ENCODE data around the gene CHMP1B. TPM values are rescaled to one million over a fixed set of nuclear protein-coding genes. Genes with fewer than 3 reads are reported as not detected.

The CHMP1B gene
- total and polyA plus RNA-seq, 9 of the 15 experiments (the other 6 are each of a cell fraction or from before 2014, with no cell fraction given), result 12.3 to 29.9 (median 19.0) TPM

GRCh38 chr18:11851146-11851805 is at the start of gene CHMP1B (continued):
- TF ChIP-seq ATF6 (CRISPR knock-in tag; IDR thresholded peaks at IDR 0.05), result 0 out of 2 replicates have a peak, but pooled peaks have one; percentile 30
- peak; percentile 60; the same call in 1 of the 2 replicates for TF ChIP-seq PML (IDR thresholded peaks at IDR 0.05; ENCODE audit: low read length)
- no peak for TF ChIP-seq ZNF77 (CRISPR knock-in tag; IDR thresholded peaks at IDR 0.05)
- TF ChIP-seq GABPA (tag; conservative IDR thresholded peaks at IDR 0.05; ENCODE audit: low read depth), result peak; percentile 82
- TF ChIP-seq ARNT (IDR thresholded peaks at IDR 0.05), result no peak
- no peak for TF ChIP-seq ETS2 (tag; IDR thresholded peaks at IDR 0.05; ENCODE audit: borderline replicate concordance, poor library complexity, severe bottlenecking)
- no peak for TF ChIP-seq TAL1 (IDR thresholded peaks at IDR 0.05)
- TF ChIP-seq TEAD2 (tag; IDR thresholded peaks at IDR 0.05), result no peak
- no peak for TF ChIP-seq RFX1 (IDR thresholded peaks at IDR 0.05)
- no peak for TF ChIP-seq KLF16 (IDR thresholded peaks at IDR 0.05)
- TF ChIP-seq SMARCC2 (IDR thresholded peaks at IDR 0.05; ENCODE audit: low read depth), result no peak
- TF ChIP-seq, protein P1, sequence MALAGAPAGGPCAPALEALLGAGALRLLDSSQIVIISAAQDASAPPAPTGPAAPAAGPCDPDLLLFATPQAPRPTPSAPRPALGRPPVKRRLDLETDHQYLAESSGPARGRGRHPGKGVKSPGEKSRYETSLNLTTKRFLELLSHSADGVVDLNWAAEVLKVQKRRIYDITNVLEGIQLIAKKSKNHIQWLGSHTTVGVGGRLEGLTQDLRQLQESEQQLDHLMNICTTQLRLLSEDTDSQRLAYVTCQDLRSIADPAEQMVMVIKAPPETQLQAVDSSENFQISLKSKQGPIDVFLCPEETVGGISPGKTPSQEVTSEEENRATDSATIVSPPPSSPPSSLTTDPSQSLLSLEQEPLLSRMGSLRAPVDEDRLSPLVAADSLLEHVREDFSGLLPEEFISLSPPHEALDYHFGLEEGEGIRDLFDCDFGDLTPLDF (CRISPR knock-in tag; IDR thresholded peaks at IDR 0.05), result 0 out of 2 replicates have a peak, but pooled peaks have one; percentile 43
- no peak for TF ChIP-seq RBM17 (IDR thresholded peaks at IDR 0.05; ENCODE audit: borderline replicate concordance, low read depth, low read length)
- TF ChIP-seq, protein P2, sequence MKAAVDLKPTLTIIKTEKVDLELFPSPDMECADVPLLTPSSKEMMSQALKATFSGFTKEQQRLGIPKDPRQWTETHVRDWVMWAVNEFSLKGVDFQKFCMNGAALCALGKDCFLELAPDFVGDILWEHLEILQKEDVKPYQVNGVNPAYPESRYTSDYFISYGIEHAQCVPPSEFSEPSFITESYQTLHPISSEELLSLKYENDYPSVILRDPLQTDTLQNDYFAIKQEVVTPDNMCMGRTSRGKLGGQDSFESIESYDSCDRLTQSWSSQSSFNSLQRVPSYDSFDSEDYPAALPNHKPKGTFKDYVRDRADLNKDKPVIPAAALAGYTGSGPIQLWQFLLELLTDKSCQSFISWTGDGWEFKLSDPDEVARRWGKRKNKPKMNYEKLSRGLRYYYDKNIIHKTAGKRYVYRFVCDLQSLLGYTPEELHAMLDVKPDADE (conservative IDR thresholded peaks at IDR 0.05; ENCODE audit: control insufficient read depth, low read depth, low read length), result peak; percentile 72; the same call in 1 of the 2 replicates
- TF ChIP-seq ZNF282 (CRISPR knock-in tag; IDR thresholded peaks at IDR 0.05), result no peak
- no peak for TF ChIP-seq ARID2 (IDR thresholded peaks at IDR 0.05)
- TF ChIP-seq ZNF778 (CRISPR knock-in tag; IDR thresholded peaks at IDR 0.05), result no peak
- TF ChIP-seq HCFC1 (IDR thresholded peaks at IDR 0.05; ENCODE audit: low read depth, low read length), result peak; percentile 86
- TF ChIP-seq EP300 (IDR thresholded peaks at IDR 0.05; ENCODE audit: low read length), result peak; percentile 5; the same call in 1 of the 2 replicates
- TF ChIP-seq DDX20 (tag; IDR thresholded peaks at IDR 0.05; ENCODE audit: low read depth), result no peak
- TF ChIP-seq CEBPG (CRISPR knock-in tag; IDR thresholded peaks at IDR 0.05), result no peak
- no peak for TF ChIP-seq CEBPG (tag; conservative IDR thresholded peaks at IDR 0.05 in 1 of 2, IDR thresholded peaks at IDR 0.05 in 1 of 2)
- peak; percentile 98 for TF ChIP-seq SPI1 (IDR thresholded peaks at IDR 0.05; ENCODE audit: borderline replicate concordance, low read depth, low read length)
- TF ChIP-seq SAP30 (IDR thresholded peaks at IDR 0.05; ENCODE audit: borderline replicate concordance, insufficient read depth, low read depth, low read length, poor library complexity, severe bottlenecking), result peak; percentile 92
